Kidney glomerular epithelial cell (primary cell): ENCODE data around the gene EPB41L5.
"Not testable (repeated sequence)": the region's sequence is repeated elsewhere in the genome, so short reads cannot be mapped to it uniquely, and the experiment has no call there.

Experiments used
- DNase-seq: peaks from one replicate; lab custom pipeline; 2025; lab: John Stamatoyannopoulos, UW

Gene EPB41L5

GRCh38 chr2:120100627-120101026, 87.8 kb downstream of the EPB41L5 start:
- no peak for DNase-seq

GRCh38 chr2:120103723-120104467, 91.0 kb downstream of the EPB41L5 start:
- DNase-seq = peak; percentile 29

GRCh38 chr2:120104772-120105171, 91.9 kb downstream of the EPB41L5 start:
- DNase-seq = no peak

- no peak for DNase-seq
Measured at GRCh38 chr2:120105360-120105759, 92.5 kb downstream of the EPB41L5 start.

GRCh38 chr2:120108049-120108448, 95.2 kb downstream of the EPB41L5 start:
- peak; percentile 86 for DNase-seq

- DNase-seq = no peak
Measured at GRCh38 chr2:120108749-120109148, 95.9 kb downstream of the EPB41L5 start.

- DNase-seq = peak; percentile 5
Measured at GRCh38 chr2:120109186-120110061, 96.5 kb downstream of the EPB41L5 start.

GRCh38 chr2:120110062-120110362, 97.1 kb downstream of the EPB41L5 start:
- DNase-seq = no peak

GRCh38 chr2:120110507-120110906, 97.6 kb downstream of the EPB41L5 start:
- no peak for DNase-seq

- no peak for DNase-seq
Measured at GRCh38 chr2:120111193-120111592, 98.3 kb downstream of the EPB41L5 start.

GRCh38 chr2:120118018-120118417, 105.1 kb downstream of the EPB41L5 start:
- DNase-seq = no peak

- no peak for DNase-seq
Measured at GRCh38 chr2:120118471-120118870, 105.6 kb downstream of the EPB41L5 start.

GRCh38 chr2:120121337-120121736, 108.5 kb downstream of the EPB41L5 start:
- not testable (repeated sequence) for DNase-seq

GRCh38 chr2:120123090-120123489, 110.2 kb downstream of the EPB41L5 start:
- DNase-seq = no peak

- DNase-seq = no peak
Measured at GRCh38 chr2:120125195-120125594, 112.3 kb downstream of the EPB41L5 start.

GRCh38 chr2:120128216-120128615, 115.3 kb downstream of the EPB41L5 start:
- no peak for DNase-seq

- DNase-seq = peak; percentile 76
Measured at GRCh38 chr2:120132190-120132589, 119.3 kb downstream of the EPB41L5 start.

- DNase-seq = no peak
Measured at GRCh38 chr2:120132691-120133090, 119.8 kb downstream of the EPB41L5 start.

GRCh38 chr2:120133572-120134244, 120.8 kb downstream of the EPB41L5 start:
- DNase-seq = no peak

GRCh38 chr2:120134263-120134662, 121.4 kb downstream of the EPB41L5 start:
- DNase-seq = peak; percentile 83

- not testable (repeated sequence) for DNase-seq
Measured at GRCh38 chr2:120135013-120135412, 122.1 kb downstream of the EPB41L5 start.

- DNase-seq = no peak
Measured at GRCh38 chr2:120140866-120141265, 128.0 kb downstream of the EPB41L5 start.
